ENCODE data around the gene KRTAP4-2.
"Not testable (repeated sequence)": the region's sequence is repeated elsewhere in the genome, so short reads cannot be mapped to it uniquely, and the experiment has no call there.

Gene KRTAP4-2

GRCh38 chr17:41190328-41190727 is 12.3 kb upstream of the KRTAP4-2 start:
- H3K27me3 ChIP-seq (ENCODE audit: insufficient read depth, poor library complexity, severe bottlenecking) = peaks cover 2% of the 10 kb centered on the region
- H3K4me3 ChIP-seq (replicated peaks; ENCODE audit: insufficient read depth, low read length) = no peak overlapping the region
- H3K27ac ChIP-seq (replicated peaks) = no peak overlapping the region
- no peak for DNase-seq (ENCODE audit: low read depth in 1 of 2, low spot score in 1 of 2)
- TF ChIP-seq, protein P1, sequence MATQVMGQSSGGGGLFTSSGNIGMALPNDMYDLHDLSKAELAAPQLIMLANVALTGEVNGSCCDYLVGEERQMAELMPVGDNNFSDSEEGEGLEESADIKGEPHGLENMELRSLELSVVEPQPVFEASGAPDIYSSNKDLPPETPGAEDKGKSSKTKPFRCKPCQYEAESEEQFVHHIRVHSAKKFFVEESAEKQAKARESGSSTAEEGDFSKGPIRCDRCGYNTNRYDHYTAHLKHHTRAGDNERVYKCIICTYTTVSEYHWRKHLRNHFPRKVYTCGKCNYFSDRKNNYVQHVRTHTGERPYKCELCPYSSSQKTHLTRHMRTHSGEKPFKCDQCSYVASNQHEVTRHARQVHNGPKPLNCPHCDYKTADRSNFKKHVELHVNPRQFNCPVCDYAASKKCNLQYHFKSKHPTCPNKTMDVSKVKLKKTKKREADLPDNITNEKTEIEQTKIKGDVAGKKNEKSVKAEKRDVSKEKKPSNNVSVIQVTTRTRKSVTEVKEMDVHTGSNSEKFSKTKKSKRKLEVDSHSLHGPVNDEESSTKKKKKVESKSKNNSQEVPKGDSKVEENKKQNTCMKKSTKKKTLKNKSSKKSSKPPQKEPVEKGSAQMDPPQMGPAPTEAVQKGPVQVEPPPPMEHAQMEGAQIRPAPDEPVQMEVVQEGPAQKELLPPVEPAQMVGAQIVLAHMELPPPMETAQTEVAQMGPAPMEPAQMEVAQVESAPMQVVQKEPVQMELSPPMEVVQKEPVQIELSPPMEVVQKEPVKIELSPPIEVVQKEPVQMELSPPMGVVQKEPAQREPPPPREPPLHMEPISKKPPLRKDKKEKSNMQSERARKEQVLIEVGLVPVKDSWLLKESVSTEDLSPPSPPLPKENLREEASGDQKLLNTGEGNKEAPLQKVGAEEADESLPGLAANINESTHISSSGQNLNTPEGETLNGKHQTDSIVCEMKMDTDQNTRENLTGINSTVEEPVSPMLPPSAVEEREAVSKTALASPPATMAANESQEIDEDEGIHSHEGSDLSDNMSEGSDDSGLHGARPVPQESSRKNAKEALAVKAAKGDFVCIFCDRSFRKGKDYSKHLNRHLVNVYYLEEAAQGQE (IDR thresholded peaks at IDR 0.05; ENCODE audit: insufficient replicate concordance, low read depth) = no peak
- no peak for TF ChIP-seq GABPA (IDR thresholded peaks at IDR 0.05; ENCODE audit: low read depth)
- TF ChIP-seq, protein P2, sequence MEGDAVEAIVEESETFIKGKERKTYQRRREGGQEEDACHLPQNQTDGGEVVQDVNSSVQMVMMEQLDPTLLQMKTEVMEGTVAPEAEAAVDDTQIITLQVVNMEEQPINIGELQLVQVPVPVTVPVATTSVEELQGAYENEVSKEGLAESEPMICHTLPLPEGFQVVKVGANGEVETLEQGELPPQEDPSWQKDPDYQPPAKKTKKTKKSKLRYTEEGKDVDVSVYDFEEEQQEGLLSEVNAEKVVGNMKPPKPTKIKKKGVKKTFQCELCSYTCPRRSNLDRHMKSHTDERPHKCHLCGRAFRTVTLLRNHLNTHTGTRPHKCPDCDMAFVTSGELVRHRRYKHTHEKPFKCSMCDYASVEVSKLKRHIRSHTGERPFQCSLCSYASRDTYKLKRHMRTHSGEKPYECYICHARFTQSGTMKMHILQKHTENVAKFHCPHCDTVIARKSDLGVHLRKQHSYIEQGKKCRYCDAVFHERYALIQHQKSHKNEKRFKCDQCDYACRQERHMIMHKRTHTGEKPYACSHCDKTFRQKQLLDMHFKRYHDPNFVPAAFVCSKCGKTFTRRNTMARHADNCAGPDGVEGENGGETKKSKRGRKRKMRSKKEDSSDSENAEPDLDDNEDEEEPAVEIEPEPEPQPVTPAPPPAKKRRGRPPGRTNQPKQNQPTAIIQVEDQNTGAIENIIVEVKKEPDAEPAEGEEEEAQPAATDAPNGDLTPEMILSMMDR (IDR thresholded peaks at IDR 0.05; ENCODE audit: insufficient read depth, low read length) = no peak
- TF ChIP-seq SPI1 (IDR thresholded peaks at IDR 0.05; ENCODE audit: borderline replicate concordance, low read depth) = no peak
- no peak for TF ChIP-seq POLR2AphosphoS5 (IDR thresholded peaks at IDR 0.05; ENCODE audit: low read depth)

DNA sequence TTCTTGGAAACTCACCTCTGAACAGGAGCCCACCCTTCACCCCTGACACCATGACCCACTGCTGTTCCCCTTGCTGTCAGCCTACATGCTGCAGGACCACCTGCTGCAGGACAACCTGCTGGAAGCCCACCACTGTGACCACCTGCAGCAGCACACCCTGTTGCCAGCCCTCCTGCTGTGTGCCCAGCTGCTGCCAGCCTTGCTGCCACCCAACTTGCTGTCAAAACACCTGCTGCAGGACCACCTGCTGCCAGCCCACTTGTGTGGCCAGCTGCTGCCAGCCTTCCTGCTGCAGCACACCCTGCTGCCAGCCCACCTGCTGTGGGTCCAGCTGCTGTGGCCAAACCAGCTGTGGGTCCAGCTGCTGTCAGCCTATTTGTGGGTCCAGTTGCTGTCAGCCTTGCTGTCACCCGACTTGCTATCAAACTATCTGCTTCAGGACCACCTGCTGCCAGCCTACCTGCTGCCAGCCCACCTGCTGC is 11.9 kb upstream of the KRTAP4-2 start, which contains the start of gene KRTAP9-1:
Gene KRTAP9-1, plus strand, starts transcription at position 51 of the 482 bp plus-strand sequence. Its CDS starts 0 bp downstream, at position 51.
- not testable (repeated sequence) for H3K27me3 ChIP-seq (ENCODE audit: insufficient read depth, poor library complexity, severe bottlenecking); DNase-seq (ENCODE audit: low read depth in 1 of 2, low spot score in 1 of 2)

DNA sequence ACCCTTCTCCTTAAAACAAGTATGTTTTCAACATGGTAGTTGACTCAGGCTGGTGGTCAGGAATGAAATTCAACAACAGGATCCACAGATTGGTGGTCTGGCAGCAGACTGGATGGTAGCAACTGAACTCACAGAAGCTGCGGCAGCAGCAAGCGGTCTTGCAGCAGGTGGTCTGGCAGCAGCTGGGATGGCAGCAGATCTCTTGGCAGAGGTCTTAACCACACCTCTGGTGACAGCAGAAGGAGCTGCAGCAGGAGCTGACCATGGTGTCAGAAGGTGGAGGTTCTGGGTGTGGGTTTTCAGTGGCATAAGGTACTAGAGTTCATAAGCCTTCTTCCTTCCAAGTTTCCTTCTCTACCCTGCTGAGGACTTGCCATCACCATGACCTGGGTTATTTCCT is 8.9 kb upstream of the KRTAP4-2 start:
- Histone ChIP-seq H3K27me3 (ENCODE audit: insufficient read depth, poor library complexity, severe bottlenecking) (peaks cover 2% of the 10 kb centered on the region), H3K4me3 (replicated peaks; ENCODE audit: insufficient read depth, low read length) (no peak overlapping the region), H3K27ac (replicated peaks) (no peak overlapping the region)
- no peak for DNase-seq (ENCODE audit: low read depth in 1 of 2, low spot score in 1 of 2)
- TF ChIP-seq GABPA (IDR thresholded peaks at IDR 0.05; ENCODE audit: low read depth) = no peak
- TF ChIP-seq, protein P1 (IDR thresholded peaks at IDR 0.05; ENCODE audit: insufficient replicate concordance, low read depth) = peak; percentile 60

More for the DNA sequence above, 11.9 kb upstream of the KRTAP4-2 start, which contains the start of gene KRTAP9-1:
- not testable (repeated sequence) for H3K4me3 ChIP-seq (replicated peaks; ENCODE audit: insufficient read depth, low read length); H3K27ac ChIP-seq (replicated peaks)

DNA sequence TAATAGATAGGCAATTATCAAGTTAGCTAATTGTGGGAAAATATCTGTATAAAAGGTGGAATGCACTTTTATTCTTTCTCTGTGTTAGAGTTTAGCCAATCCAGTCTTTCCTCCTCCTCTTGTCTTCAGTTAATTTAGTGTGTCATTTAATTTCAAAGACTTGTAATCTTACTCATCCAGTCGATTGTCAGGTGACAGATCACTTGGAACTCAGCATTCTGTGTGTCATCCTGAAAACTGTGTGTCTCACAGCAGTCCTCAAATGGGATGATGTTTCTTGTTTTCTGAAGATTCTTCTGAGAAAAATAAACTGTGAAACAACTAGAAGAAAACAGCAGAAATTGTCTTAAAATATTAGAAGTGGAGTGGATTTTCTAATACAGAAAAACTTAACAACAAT is 7.0 kb upstream of the KRTAP4-2 start:
- H3K27me3 ChIP-seq (ENCODE audit: insufficient read depth, poor library complexity, severe bottlenecking) = peaks cover 2% of the 10 kb centered on the region
- DNase-seq (ENCODE audit: low read depth in 1 of 2, low spot score in 1 of 2) = no peak
- H3K4me3 ChIP-seq (replicated peaks; ENCODE audit: insufficient read depth, low read length) = no peak overlapping the region
- no peak overlapping the region for H3K27ac ChIP-seq (replicated peaks)
- TF ChIP-seq, protein P2 (IDR thresholded peaks at IDR 0.05; ENCODE audit: insufficient read depth, low read length) = no peak
- TF ChIP-seq GABPA (IDR thresholded peaks at IDR 0.05; ENCODE audit: low read depth) = no peak
- TF ChIP-seq POLR2AphosphoS5 (IDR thresholded peaks at IDR 0.05; ENCODE audit: low read depth) = no peak
- TF ChIP-seq SPI1 (IDR thresholded peaks at IDR 0.05; ENCODE audit: borderline replicate concordance, low read depth) = no peak
- TF ChIP-seq, protein P1 (IDR thresholded peaks at IDR 0.05; ENCODE audit: insufficient replicate concordance, low read depth) = no peak
